ENCODE results near the gene SPON1.
"Not testable (repeated sequence)": the region's sequence is repeated elsewhere in the genome, so short reads cannot be mapped to it uniquely, and the experiment has no call there.

SPON1 gene

GRCh38 chr11:13984616-13985450 lies 22.3 kb downstream of the SPON1 start:
- DNase-seq, result no peak

- not testable (repeated sequence) for DNase-seq
These were observed 24.2 kb downstream of the SPON1 start for GRCh38 chr11:13986695-13987094.

DNA sequence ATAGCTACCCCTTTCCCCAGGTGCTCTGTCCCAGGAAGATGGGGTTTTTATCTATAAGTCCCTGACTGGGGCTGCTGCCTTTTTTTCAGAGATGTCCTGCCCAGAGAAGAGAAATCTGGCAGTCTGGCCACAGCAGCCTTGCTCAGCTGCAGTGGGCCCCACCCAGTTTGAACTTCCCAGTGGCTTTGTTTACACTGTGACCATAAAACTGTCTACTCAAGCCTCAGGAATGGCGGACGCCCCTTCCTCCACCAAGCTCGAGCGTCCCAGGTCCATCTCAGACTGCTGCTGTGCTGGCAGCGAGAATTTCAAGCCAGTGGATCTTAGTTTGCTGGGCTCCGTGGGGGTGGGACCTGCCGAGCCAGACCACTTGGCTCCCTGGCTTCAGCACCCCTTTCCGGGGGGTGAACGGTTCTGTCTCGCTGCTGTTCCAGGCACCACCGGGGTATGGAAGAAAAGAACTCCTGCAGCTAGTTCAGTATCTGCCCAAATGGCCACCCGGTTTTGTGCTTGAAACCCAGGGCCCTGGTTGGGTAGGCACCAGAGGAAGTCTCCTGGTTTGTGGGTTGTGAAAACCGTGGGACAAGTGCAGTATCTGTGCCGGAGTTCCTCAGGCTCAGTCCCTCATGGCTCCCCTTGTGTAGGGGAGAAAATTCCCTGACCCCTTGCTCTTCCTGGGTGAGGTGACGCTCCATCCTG lies 29.8 kb downstream of the SPON1 start:
- DNase-seq, result not testable (repeated sequence)

- DNase-seq, result no peak
These were observed 30.7 kb downstream of the SPON1 start for GRCh38 chr11:13993096-13993765.

DNA sequence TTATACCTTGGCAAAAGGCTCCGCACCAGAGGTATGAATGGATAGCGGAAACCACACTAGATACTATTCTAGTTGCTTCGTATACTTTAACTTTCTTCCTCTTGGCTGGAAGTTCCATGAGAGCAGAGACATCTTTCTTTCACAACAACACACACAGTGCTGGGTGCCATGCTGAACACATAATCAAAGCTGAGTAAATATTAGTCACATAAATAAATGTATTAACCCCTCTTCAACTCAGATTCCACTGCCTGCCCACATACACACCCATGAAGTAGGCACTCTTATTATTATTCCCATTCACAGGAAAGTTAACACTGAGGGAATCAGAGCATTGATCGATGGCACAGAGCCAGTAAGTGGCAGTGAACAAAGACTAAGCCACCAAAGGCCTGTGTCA lies 35.4 kb downstream of the SPON1 start:
- no peak for DNase-seq

DNA sequence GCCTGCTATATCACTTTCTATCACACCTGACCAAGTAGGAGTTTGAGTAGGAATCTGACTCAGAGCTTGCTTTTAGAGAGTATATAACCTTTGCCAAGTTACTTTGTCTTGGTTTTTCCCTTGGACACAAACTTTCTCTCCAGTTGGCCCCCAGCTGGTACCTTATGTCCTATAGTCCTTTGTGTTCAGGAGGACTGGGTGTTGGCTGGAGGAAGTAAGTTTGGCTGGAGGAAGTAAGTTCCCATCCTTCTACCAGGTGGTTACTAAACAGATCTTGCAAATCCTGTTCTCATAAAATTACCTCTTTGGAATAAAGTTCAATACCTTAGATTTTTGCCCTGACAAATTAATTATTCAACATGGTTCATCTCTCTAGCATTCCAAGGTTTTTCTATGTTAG lies 37.2 kb downstream of the SPON1 start:
- no peak for DNase-seq

GRCh38 chr11:14001597-14001996 lies 39.1 kb downstream of the SPON1 start:
- DNase-seq, result no peak

DNA sequence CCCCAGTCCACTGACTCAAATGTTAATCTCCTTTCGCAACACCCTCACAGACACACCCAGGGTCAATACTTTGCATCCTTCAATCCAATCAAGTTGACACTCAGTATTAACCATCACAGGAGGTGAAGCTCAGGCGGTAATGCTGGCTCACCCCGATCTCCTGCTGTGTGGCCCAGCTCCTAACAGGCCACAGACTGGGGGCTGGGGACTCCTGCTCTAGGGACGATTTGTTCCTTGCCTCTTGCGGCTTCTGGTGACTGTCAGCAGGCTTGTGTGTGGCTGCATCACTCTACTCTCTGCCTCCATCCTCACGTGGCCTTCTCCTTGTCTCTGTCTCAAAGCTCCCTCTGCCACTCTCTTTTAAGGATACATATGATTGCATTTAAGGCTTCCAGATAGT lies 45.0 kb downstream of the SPON1 start:
- DNase-seq, result no peak

DNA sequence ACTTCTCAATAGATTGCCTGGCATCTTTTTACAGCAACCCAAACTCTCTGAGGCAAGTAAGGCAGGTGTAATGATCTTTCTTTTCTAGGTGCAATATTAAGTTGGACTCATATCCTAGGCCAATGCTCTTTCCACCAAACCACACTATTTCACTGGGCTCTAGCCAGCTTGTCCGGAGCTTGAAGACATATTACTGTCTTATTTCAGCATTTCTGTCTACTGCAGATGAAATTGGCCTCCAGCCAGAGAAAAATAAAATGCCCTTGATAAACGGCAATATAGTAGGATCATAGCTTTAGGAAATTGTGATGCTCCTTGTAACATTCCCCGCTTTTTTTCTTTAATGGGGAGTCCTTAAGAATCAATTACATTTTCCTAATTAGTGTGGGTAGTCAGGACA lies 48.1 kb downstream of the SPON1 start:
- no peak for DNase-seq

GRCh38 chr11:14012846-14013245 lies 50.3 kb downstream of the SPON1 start:
- DNase-seq, result no peak

DNA sequence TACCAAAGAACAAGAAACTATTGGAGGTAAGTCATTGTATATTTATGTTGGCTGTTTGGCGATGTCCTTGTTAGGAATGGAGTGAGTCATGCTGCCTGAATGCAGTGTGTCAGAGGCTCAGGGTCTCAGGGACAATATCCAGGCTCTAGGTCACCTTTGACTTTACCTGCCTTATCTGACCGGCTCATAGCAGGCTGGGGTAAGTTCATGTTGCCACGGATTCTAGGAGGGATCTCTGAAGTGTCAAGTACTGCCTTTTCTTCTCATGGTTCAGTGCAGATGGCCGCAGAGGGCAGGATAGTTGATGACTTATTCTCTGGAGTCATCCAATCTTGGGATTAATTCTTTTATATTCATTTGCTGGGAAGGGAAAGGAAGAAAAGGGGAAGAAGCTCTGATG lies 53.2 kb downstream of the SPON1 start:
- DNase-seq, result no peak

DNA sequence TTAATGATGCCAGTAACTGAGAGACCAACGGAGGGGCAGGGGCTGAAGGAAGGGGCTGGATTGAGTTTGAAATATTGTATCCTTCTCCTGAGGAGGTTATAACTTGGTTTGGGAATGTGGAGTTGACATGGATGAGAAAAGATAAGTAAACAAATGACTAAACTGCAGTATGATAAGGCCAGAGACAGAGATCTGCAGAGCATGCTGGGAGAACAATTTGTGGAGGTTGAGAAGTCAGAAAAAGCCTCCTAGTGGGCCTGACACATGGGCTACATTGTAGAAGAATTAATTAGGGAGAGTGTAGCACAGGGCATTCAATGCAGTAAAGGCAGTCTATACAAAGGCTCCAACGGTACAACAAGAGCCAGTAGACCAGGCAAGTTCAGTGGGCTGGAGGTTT lies 55.9 kb downstream of the SPON1 start:
- no peak for DNase-seq

GRCh38 chr11:14021738-14022137 lies 59.2 kb downstream of the SPON1 start:
- no peak for DNase-seq

GRCh38 chr11:14022251-14022650 lies 59.7 kb downstream of the SPON1 start:
- no peak for DNase-seq

GRCh38 chr11:14022821-14023220 lies 60.3 kb downstream of the SPON1 start:
- no peak for DNase-seq

GRCh38 chr11:14026961-14027360 lies 64.4 kb downstream of the SPON1 start:
- DNase-seq, result no peak

DNA sequence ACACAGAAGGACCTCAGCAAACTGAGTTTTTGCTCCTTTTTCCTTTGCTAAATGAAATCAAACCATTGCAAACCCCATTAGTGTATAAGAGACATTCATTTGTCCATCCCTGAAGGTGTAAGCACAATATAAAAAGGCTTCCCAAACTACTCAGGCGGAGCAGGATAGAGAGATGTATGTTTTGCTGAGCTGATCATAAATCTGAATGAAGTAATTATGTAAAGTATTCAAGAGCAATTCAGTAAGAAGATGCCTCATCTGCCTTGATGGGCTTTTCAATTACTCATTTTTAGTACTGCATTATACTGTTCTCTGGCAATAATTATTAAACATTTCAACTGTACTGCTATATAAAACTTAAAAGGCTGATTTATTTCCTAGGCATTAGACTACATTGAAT lies 65.0 kb downstream of the SPON1 start:
- DNase-seq, result no peak

DNA sequence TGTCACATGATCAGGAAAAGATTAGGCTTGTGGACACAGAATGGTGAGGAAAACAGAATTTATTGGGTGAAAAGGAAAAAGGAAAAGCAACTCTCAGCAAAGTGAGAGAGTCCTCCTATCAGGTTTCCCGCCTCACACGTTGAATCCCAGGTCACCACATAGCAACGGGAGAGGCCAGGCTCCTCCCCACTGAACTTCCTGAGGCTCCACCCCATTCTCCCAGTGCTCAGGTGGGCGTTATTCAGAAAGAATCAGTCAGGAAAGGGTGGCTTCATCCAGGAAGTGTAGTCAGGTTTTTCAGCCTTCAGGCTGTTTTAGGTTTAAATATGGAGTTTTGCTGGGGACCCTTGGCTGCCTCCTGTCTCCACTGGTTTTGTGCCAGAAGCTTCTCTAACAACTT lies 66.9 kb downstream of the SPON1 start:
- DNase-seq, result no peak

- no peak for DNase-seq
These were observed 67.7 kb downstream of the SPON1 start for GRCh38 chr11:14029971-14030920.

DNA sequence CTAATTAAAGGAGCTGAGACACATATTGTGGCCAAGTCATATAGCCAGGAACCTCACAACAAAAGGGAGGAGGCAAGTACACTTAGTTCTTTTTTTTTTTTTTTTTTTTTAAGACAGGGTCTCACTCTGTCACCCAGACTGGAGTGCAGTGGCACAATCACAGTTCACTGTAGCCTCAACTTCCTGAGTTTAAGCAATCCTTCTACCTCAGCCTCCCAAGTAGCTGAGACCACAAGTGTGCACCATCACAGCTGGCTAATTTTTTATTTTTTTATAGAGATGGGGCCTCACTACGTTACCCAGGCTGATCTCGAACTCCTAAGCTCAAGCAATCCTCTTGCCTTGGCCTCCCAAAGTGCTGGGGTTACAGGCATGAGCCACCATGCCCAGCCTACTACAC lies 73.0 kb downstream of the SPON1 start:
- DNase-seq, result not testable (repeated sequence)

DNA sequence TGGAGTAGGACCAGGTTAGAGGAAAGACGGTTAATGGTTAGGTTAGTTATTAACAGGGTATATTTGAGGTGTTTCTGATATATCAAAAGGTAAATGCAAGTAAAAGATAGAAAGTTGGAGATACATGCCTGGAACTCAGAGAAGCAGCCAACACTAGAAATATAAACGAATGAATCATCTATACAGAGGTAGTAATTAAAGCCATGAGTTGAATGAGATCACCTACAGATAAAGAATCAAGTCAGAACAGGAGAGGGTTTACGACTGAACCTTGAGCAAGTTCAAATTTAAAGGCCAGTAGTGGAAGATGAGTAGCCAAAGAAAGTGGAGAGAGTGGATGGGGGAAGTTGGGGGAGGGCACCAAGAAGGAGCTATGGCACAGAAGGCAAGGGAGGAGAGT lies 73.9 kb downstream of the SPON1 start:
- DNase-seq, result no peak

DNA sequence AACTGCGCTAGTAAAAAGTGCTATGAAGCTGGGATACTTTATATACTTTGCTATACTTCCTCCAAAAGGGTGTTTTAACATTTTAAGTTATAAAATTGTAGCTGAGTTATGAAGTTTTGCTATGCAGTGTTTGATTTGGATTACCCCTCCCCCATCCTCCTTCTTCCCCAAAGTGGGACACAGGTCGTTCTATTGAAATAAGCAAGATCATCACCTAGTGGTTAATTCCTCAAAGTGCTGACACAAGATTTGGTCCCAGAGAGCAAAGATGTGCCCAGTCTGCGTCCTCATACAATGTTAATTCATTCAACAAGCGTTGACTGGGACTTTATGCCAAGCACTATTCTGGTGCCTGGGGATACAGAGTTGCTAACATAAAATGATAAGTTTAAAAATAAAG lies 78.5 kb downstream of the SPON1 start:
- peak in 1 of 2 experiments; percentile 5 for DNase-seq

- DNase-seq, result no peak
These were observed 79.0 kb downstream of the SPON1 start for GRCh38 chr11:14041565-14041964.

All from Kasumi-1 (cell line).